Measurements from ENCODE around the gene SEC22B. TPM values are rescaled to one million over a fixed set of nuclear protein-coding genes. Genes with fewer than 3 reads are reported as not detected.
"Not testable (repeated sequence)": the region's sequence is repeated elsewhere in the genome, so short reads cannot be mapped to it uniquely, and the experiment has no call there.

The SEC22B gene
- polyA plus RNA-seq, 1 of the 3 experiments (the other 2 are of a cell fraction), result 15.2 TPM

DNA sequence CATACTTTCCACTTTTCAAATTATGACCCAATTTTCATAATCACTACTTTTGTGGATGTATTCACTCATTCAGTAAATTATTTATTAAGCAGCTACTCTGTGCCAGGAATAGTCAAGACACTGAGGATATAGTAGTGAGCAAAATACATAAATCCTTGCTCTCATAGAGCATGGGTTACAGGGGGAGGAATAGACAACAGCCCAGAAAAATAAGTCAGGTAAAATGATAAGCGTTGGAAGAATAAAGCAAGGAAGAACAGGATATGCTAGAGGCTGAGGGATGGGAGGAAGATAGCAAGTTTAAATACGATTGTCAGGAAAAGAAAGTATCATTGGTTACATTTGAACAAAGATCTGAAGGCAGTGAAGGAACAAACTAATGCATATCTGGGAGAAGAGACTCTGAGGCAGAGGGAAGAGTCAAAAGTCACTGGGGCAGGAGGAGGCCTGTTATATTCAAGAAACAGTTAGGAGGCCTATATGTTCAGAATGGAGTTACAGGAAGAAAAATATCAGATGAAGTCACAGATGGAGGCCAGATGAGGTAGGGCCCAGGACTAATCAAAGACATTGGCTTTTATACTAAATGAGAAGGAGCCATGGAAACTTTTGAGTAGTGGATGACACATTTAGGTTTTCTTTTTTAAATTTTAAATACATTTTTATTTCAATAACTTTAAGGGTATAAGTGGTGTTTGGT, 42.9 kb downstream of the SEC22B start:
- Histone ChIP-seq H3K4me2 (no peak overlapping the region), H3K36me3 (replicated peaks in 1 of 2; ENCODE audit: control insufficient read depth in 1 of 2, insufficient read depth in 2 of 2, low read length in 1 of 2) (no peaks in the 10 kb centered on the region), H3K79me2 (ENCODE audit: insufficient read depth) (no peaks in the 10 kb centered on the region), H3K9ac (no peak overlapping the region), H3F3A (replicated peaks; ENCODE audit: insufficient read depth) (peaks cover 8% of the 10 kb centered on the region), H4K20me1 (ENCODE audit: insufficient read depth) (no peaks in the 10 kb centered on the region), H3K4me1 (ENCODE audit: control insufficient read depth in 1 of 2, insufficient read depth in 2 of 2, low read depth in 1 of 2, low read length in 1 of 2) (no peaks in the 10 kb centered on the region), H3K4me3 (ENCODE audit: low read depth in 2 of 2, low read length in 1 of 2) (no peak overlapping the region), H2AFZ (ENCODE audit: low read depth) (peak overlapping the region; percentile 27; the same call in 1 of the 2 replicates), H3K9me3 (no peaks in the 10 kb centered on the region), H3K27me3 (ENCODE audit: insufficient read depth) (no peaks in the 10 kb centered on the region), H3K27ac (ENCODE audit: low read depth in 2 of 2, low read length in 1 of 2) (no peak overlapping the region), H3K9me2 (no peaks in the 10 kb centered on the region)
- ChIA-PET CTCF (no interaction called here), POLR2A (no interaction called here)
- no peak for TF ChIP-seq FOSL2 (IDR thresholded peaks at IDR 0.05; ENCODE audit: borderline replicate concordance, low read depth)
- no peak for TF ChIP-seq RXRA (IDR thresholded peaks at IDR 0.05; ENCODE audit: borderline replicate concordance, low read depth)
- no peak for TF ChIP-seq RAD21 (IDR thresholded peaks at IDR 0.05; ENCODE audit: low read length)
- no peak for TF ChIP-seq EP300 (IDR thresholded peaks at IDR 0.05; ENCODE audit: borderline replicate concordance in 1 of 2, low read depth in 1 of 2, low read length in 1 of 2)
- 95% methylated on average over 2 of the region's 2 CpGs for WGBS (ENCODE audit: low lambda C conversion rate)
- DNase-seq, result peak; percentile 1

DNA sequence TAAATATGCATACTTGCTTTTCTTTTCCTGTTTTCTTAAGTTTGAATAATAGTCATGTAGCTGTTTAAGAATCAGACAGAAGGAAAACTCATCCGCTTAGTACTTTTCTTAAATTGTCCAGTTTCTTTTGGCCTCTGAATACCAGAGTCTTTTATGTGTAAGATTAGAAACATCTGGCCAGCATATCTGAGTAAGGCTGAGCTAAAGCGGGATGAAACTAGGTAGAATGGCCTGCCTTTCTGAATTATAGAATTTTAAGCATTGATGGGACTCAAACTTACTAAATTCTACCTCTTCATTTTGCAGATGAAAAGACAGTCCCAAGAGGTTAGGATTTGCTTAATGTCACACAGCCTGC, 43.9 kb downstream of the SEC22B start:
- H4K20me1 ChIP-seq (ENCODE audit: insufficient read depth); H3K4me3 ChIP-seq (ENCODE audit: low read depth in 2 of 2, low read length in 1 of 2); H3K27me3 ChIP-seq (ENCODE audit: insufficient read depth); H3F3A ChIP-seq (replicated peaks; ENCODE audit: insufficient read depth); H3K79me2 ChIP-seq (ENCODE audit: insufficient read depth); H3K9ac ChIP-seq; H3K9me3 ChIP-seq; H3K4me2 ChIP-seq; DNase-seq; H3K36me3 ChIP-seq (replicated peaks in 1 of 2; ENCODE audit: control insufficient read depth in 1 of 2, insufficient read depth in 2 of 2, low read length in 1 of 2); POLR2A ChIA-PET; H3K4me1 ChIP-seq (ENCODE audit: control insufficient read depth in 1 of 2, insufficient read depth in 2 of 2, low read depth in 1 of 2, low read length in 1 of 2); CTCF ChIA-PET; H3K27ac ChIP-seq (ENCODE audit: low read depth in 2 of 2, low read length in 1 of 2); H3K9me2 ChIP-seq: not testable (repeated sequence)
- H2AFZ ChIP-seq (ENCODE audit: low read depth), result peak overlapping the region; percentile 65; the same call in 1 of the 2 replicates
- 78% methylated on average over 2 of the region's 2 CpGs for WGBS (ENCODE audit: low lambda C conversion rate)

DNA sequence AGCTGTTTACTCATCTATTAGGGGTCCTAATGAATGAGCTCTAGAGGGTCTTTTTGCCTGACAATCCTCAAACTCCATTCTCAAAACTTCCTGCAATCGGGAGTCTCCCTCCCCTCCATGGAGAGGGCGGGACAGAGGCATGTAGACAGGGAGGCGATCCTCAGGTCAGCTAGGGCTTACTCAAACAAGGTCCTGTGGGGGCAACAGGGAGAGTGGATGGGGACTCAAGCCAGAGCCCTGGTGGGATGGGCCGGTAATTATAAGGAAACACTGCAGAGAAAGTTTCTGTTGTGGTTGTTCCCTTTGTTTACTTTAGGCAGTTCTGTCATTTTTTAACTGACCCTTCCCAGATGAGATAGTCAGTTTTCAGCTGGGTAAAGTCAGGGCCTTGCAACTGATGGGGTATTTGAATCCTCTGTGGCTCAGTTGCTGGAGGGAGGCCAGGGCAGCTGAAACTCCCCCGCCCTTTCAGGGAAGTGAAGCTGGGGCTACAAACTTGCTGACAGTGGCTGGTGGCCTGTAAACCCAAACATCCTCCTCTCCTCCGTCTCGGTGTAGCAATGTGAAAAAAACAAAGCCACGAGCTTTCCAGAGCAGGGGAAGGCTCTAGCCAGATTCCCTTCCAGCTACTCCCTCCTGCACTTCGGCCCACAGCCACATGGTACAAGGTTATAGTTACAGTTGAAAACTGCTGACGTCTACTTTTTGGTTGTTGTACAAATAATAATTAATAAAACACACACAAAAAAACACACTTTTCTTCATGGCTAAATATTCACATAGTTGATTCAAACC, 44.5 kb downstream of the SEC22B start:
- H3K4me3 ChIP-seq (ENCODE audit: low read depth in 2 of 2, low read length in 1 of 2); H4K20me1 ChIP-seq (ENCODE audit: insufficient read depth); H3F3A ChIP-seq (replicated peaks; ENCODE audit: insufficient read depth); H3K27ac ChIP-seq (ENCODE audit: low read depth in 2 of 2, low read length in 1 of 2); H3K79me2 ChIP-seq (ENCODE audit: insufficient read depth); POLR2A ChIA-PET; H3K36me3 ChIP-seq (replicated peaks in 1 of 2; ENCODE audit: control insufficient read depth in 1 of 2, insufficient read depth in 2 of 2, low read length in 1 of 2); H3K9me2 ChIP-seq; H3K4me1 ChIP-seq (ENCODE audit: control insufficient read depth in 1 of 2, insufficient read depth in 2 of 2, low read depth in 1 of 2, low read length in 1 of 2); H3K4me2 ChIP-seq; H3K9ac ChIP-seq; H3K9me3 ChIP-seq; DNase-seq; H3K27me3 ChIP-seq (ENCODE audit: insufficient read depth); CTCF ChIA-PET: not testable (repeated sequence)
- WGBS (ENCODE audit: low lambda C conversion rate), result 56% methylated on average over 5 of the region's 10 CpGs
- H2AFZ ChIP-seq (ENCODE audit: low read depth), result peak overlapping the region; percentile 65; the same call in 1 of the 2 replicates

DNA sequence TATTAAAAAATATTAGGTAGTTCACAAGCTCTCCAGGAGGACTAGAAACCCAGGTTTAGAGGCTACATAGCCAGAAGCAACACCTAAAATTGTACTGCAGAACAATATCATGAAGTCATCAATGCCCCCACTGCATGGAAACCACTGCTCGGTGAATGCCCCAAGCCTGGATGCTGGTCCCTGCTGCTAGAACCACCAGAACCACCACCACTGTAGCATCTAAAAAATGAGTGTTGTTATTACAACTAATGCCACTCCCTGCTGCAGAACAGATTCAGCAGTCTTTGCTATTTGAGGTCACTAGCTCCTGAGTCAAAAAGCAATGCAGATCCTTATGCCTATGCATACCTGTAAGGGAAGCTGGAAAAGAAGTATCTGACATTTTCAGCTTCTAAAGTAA, 48.4 kb downstream of the SEC22B start:
- no CpG with 5 or more reads among the region's 1 CpG for WGBS (ENCODE audit: low lambda C conversion rate)
- H4K20me1 ChIP-seq (ENCODE audit: insufficient read depth); CTCF ChIA-PET: not testable (repeated sequence)

DNA sequence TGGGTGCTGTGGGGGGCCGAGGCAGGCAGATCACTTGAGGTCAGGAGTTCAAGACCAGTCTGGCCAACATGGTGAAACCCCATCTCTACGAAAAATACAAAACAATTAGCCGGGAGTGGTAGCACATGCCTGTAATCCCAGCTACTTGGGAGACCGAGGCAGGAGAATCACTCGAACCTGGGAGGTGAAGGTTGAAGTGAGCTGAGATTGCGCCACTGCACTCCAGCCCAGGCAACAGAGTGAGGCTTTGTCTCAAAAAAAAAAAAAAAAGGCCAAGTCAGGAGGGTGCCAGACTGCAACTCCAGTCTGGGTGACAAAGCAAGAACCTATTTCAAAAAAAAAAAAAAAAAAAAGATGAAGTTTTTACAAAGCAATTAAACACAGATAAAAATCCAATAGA, 50.1 kb downstream of the SEC22B start:
- H3K9me2 ChIP-seq; H3K27me3 ChIP-seq (ENCODE audit: insufficient read depth); H3K9me3 ChIP-seq; H3K4me3 ChIP-seq (ENCODE audit: low read depth in 2 of 2, low read length in 1 of 2); H3K4me2 ChIP-seq; H2AFZ ChIP-seq (ENCODE audit: low read depth); DNase-seq; H3K27ac ChIP-seq (ENCODE audit: low read depth in 2 of 2, low read length in 1 of 2); CTCF ChIA-PET; H3K4me1 ChIP-seq (ENCODE audit: control insufficient read depth in 1 of 2, insufficient read depth in 2 of 2, low read depth in 1 of 2, low read length in 1 of 2); H3K79me2 ChIP-seq (ENCODE audit: insufficient read depth); H3F3A ChIP-seq (replicated peaks; ENCODE audit: insufficient read depth); H3K36me3 ChIP-seq (replicated peaks in 1 of 2; ENCODE audit: control insufficient read depth in 1 of 2, insufficient read depth in 2 of 2, low read length in 1 of 2); POLR2A ChIA-PET; H4K20me1 ChIP-seq (ENCODE audit: insufficient read depth); H3K9ac ChIP-seq: not testable (repeated sequence)
- WGBS (ENCODE audit: low lambda C conversion rate), result no CpG with 5 or more reads among the region's 6 CpGs

More for the DNA sequence above, 48.4 kb downstream of the SEC22B start:
- H3K4me1 ChIP-seq (ENCODE audit: control insufficient read depth in 1 of 2, insufficient read depth in 2 of 2, low read depth in 1 of 2, low read length in 1 of 2); H3K36me3 ChIP-seq (replicated peaks in 1 of 2; ENCODE audit: control insufficient read depth in 1 of 2, insufficient read depth in 2 of 2, low read length in 1 of 2); H3K9ac ChIP-seq; H3K27me3 ChIP-seq (ENCODE audit: insufficient read depth); H3F3A ChIP-seq (replicated peaks; ENCODE audit: insufficient read depth); H3K79me2 ChIP-seq (ENCODE audit: insufficient read depth); H3K4me2 ChIP-seq; H3K4me3 ChIP-seq (ENCODE audit: low read depth in 2 of 2, low read length in 1 of 2); H3K27ac ChIP-seq (ENCODE audit: low read depth in 2 of 2, low read length in 1 of 2); H3K9me2 ChIP-seq; H2AFZ ChIP-seq (ENCODE audit: low read depth); DNase-seq; H3K9me3 ChIP-seq; POLR2A ChIA-PET: not testable (repeated sequence)

DNA sequence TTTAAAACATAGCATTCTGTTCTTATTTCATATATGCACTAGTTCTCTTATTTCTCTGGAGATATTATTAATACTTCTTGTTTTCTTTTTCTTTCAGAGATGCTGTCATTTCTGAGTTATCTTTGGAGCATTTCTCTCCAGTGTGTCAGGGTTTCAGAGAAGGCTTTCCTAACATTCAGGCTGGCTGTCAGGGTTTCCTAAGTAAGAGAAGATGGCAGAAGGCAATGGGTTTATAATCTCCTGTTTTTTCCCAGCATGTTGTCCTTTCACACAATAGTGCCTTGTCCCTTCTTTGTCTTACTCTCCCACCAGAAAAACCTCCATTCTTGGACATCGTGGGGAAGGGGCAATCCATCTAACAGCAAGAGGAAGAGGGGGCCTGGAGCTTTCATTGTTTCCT, 51.7 kb downstream of the SEC22B start:
- H2AFZ ChIP-seq (ENCODE audit: low read depth); CTCF ChIA-PET; H3K79me2 ChIP-seq (ENCODE audit: insufficient read depth); H3K9me2 ChIP-seq; DNase-seq; H3K4me1 ChIP-seq (ENCODE audit: control insufficient read depth in 1 of 2, insufficient read depth in 2 of 2, low read depth in 1 of 2, low read length in 1 of 2); H3K9me3 ChIP-seq; H3K27ac ChIP-seq (ENCODE audit: low read depth in 2 of 2, low read length in 1 of 2); POLR2A ChIA-PET; H3K27me3 ChIP-seq (ENCODE audit: insufficient read depth); H3K4me2 ChIP-seq; H3F3A ChIP-seq (replicated peaks; ENCODE audit: insufficient read depth); H4K20me1 ChIP-seq (ENCODE audit: insufficient read depth); H3K9ac ChIP-seq; H3K4me3 ChIP-seq (ENCODE audit: low read depth in 2 of 2, low read length in 1 of 2); H3K36me3 ChIP-seq (replicated peaks in 1 of 2; ENCODE audit: control insufficient read depth in 1 of 2, insufficient read depth in 2 of 2, low read length in 1 of 2): not testable (repeated sequence)
- 90% methylated on average over 1 of the region's 1 CpG for WGBS (ENCODE audit: low lambda C conversion rate)
